HG02571 (cell line): ENCODE measurements around the gene ZBED4.

Experiments used
- ATAC-seq: cut with Tn5 transposase; IDR thresholded peaks from one replicate; pipeline ENCODE4 v1.9.1; 2021; ENCODE audit warnings: mild to moderate bottlenecking, moderate library complexity; ENCODE audit not compliant: unreplicated experiment

Gene ZBED4

DNA sequence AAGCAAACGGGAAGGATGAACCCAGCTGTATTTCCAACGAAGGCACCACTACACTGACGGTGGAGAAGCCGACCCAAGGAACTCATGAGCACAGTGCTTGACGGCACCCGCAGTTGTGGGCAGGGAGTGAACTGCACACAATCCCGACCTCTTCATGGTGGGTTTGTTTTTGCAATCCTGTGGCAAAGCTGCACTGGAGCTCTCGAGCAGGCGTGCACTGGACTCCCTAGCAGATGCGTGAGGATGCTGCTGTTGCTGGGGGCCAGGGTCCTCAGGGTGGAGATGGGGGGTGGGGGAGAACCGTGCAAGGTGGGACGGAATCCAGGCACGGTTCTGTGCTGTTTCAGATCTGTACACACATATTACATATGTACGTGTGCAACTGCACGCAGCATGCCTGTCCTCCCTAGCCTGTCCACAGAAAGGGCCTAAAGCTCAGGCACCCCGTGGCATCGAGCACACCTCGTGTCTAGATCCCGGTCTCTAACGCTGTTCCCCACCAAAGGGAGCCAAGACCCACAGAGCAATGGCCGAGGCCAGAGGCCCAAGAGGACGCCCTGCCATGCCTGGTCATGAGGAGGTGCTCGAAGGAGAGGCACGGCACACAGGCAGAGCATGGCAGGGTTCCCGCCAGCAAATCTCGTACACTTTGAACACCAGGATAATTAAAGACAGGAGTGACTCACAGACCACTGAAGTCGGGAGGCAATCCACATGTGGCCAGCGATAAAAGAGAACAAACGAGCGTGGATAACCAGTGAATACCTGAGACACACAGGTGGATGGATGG, 47.0 kb downstream of the ZBED4 start:
- ATAC-seq: no peak

DNA sequence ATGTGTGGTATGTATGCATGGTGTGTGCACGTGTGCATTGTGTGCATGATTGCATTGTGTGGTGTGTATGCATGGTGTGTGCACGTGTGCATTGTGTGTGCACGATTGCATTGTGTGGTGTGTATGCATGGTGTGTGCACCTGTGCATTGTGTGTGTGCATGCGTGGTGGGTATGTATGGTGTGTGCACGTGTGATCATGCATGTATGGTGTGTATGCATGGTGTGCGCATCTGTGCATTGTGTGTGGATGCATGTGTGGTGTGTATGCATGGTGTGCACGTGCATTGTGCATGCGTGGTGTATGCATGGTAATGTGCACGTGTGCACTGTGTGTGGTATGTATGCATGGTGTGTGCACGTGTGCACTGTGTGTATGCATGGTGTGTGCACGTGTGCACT, 47.8 kb downstream of the ZBED4 start:
- no peak for ATAC-seq

GRCh38 chr22:49903322-49904039, 49.8 kb downstream of the ZBED4 start:
- no peak for ATAC-seq

GRCh38 chr22:49904040-49904369, 50.4 kb downstream of the ZBED4 start:
- no peak for ATAC-seq

- no peak for ATAC-seq
Measured at GRCh38 chr22:49905465-49905864, 51.8 kb downstream of the ZBED4 start.

DNA sequence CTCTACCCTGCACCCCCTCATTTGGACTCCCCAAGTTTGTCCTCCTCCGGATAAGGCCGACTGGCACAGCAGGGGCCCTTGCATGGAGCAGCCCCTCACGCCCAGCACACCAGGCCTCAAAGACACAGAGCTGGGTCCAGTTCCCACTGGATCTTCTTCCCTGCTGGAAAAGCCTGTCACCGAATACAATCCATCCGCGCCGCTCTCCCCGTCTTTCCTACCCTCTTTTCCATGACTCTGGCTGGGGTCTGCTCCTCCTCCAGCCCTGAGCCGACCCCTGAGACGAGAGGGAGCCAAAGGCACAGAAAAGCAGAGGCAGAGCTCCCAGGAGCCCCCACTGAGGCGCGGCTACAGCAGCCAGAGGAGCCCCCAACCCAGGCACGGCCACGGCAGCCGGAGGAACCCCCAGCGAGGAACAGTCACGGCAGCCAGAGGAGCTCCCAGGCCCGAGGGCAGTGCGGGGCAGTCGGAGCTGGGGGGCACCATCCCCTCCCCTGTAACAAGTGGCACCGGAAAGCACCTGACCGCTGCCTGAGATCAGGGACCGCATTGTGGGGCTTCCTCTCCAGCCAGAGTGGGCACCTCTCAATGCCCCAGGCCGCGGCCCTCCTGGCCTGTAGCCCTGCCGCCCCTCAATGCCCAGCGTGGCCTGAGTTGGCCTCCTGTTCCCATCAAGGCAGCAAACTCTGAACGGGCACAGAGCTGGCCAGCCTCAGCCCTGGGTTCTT, 52.6 kb downstream of the ZBED4 start:
- no peak for ATAC-seq

GRCh38 chr22:49906799-49907290, 53.2 kb downstream of the ZBED4 start:
- ATAC-seq: no peak

- no peak for ATAC-seq
Measured at GRCh38 chr22:49907807-49908206, 54.2 kb downstream of the ZBED4 start.

- no peak for ATAC-seq
Measured at GRCh38 chr22:49909476-49910205, 56.0 kb downstream of the ZBED4 start.

DNA sequence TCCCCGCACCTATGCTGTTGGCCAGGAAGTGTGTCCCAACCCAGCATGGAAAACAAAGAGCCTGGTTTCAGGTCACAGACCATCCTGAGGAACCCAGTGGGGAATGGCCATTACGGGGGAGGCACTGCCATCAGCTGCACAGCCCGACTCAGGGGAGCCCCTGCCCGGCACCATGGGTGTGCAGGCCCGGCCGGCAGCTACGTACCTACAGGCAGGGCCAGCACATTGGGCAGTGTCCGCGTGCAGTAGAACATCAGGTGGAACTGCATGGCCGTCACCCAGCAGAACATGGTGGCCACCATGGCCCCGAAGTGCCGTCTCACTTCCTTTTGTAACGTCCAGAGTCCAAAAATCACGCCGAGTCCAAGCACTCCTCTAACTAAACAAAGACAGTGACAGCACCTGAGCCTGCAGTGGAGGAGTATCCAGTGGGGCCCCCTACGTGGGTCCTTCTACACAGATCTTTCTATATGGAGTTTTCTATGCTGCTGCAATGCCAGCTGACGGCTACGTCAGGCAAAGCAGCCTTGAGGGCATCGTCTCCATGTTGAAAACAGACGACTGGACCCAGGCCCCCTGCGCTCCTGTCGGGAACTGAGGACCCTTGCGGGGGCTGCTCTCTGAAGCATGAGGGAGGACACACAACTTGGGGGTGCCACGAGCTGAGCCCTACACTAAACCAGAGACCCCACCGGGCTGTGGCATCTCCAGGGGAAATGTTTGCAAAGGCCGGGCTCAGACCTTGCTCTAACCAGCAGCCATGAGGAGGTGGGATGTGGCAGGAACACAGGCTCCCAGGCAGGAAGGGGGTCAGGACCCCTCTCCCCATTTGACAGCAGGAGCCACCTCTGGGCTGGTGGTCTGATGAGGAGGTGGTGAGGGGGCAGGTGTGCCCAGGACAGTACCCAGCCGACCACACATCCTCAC, 56.8 kb downstream of the ZBED4 start:
- no peak for ATAC-seq

DNA sequence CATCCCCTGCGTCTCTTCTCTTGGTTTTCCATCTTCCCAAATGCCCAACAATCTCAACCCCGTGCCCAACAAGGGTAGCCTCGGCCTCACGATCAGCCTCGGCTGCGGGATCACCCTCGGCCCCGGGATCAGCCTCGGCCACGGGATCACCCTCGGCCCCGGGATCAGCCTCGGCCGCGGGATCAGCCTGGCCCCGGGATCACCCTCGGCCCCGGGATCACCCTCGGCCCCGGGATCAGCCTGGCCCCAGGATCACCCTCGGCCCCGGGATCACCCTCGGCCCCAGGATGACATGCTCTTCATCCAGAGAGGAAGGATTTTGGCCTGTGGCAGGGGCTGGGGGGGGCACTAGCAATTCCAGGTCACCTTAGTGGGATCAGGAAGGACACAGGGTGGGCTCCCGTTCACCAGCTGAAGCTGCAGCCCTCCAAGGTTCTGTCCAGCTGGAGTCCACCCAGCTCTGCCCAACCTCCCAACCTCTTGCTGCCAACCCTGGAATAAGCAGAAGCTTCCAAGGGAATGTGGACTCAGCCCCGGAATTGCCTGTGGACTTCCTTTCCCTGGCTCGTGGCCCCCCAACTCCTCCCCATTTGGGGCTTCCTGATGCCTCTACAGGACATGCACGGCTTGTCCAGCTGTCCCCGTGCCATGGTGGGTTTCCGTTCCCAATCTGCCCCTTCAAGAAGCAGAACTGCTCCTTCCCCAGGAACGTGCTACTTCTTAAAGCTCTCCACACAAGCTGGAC, 58.4 kb downstream of the ZBED4 start:
- no peak for ATAC-seq

DNA sequence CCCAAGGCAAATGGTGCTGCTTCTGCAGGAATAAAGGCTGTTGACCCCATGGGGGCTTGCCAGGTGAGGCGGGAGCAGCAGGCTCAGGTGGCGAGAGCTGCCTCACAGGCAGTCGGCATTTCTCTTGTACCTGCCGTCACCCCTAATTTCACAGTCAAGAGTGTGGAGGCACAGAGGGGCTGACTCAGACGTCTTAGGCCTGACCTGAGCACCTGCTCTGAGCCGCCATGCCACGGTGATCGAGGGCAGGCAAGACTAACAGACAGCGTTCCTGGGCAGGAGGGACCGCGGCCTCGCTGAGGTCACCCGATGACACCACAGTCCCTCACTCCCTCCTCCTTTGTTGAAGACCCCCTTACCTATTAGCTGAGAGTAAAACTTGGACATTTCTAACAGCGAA, 59.4 kb downstream of the ZBED4 start:
- no peak for ATAC-seq

- ATAC-seq: no peak
Measured at GRCh38 chr22:49913446-49913845, 59.8 kb downstream of the ZBED4 start.

GRCh38 chr22:49914256-49914655, 60.6 kb downstream of the ZBED4 start:
- no peak for ATAC-seq

- ATAC-seq: no peak
Measured at GRCh38 chr22:49915610-49916009, 62.0 kb downstream of the ZBED4 start.

DNA sequence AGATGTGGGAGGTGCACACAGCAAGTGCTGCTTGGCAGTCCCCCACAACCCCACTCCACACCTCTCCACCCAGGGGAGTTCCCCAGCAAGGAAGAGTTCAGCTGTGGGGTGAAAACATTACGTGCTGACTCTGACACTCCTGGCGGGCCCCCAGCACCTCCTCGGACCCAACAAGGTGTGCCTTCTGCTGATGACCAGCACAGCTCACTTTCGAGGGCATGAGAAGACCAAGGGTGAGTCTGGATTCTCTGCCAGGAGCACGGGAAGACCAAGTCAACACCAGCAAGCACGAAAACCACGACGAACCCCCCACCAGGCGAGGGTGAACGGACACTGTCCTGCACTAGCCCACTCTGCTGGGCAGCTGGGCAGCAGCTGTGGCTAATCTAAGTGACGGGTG, 63.2 kb downstream of the ZBED4 start:
- no peak for ATAC-seq

GRCh38 chr22:49917974-49918910, 64.6 kb downstream of the ZBED4 start, which contains the start of the genes ALG12 and CRELD2:
Gene ALG12, minus strand, starts transcription at chr22:49918438. Its CDS starts 4,673 bp downstream, at chr22:49913765.
Gene CRELD2, plus strand, starts transcription at chr22:49918634. Its CDS starts 136 bp downstream, at chr22:49918770.
- peak; percentile 84 for ATAC-seq
